Measurements from ENCODE around the gene GPHN. TPM values are rescaled to one million over a fixed set of nuclear protein-coding genes. Genes with fewer than 3 reads are reported as not detected.

The GPHN gene
- total RNA-seq, 6 experiments from 2014 or later = 21.2 to 81.7 (median 40.2) TPM

GRCh38 chr14:66623838-66624237, 115.9 kb downstream of the GPHN start:
- Histone ChIP-seq H3K9me3 (no peaks in the 10 kb centered on the region), H3K36me3 (no peaks in the 10 kb centered on the region), H3K27ac (peak overlapping the region in 1 of 3 donors; percentile 1), H3K27me3 (no peaks in the 10 kb centered on the region), H3K4me3 (no peak overlapping the region), H3K4me1 (peaks cover 0 to 24% (median 2%) of the 10 kb centered on the region in 4 donors)
- DNase-seq (no peak), ATAC-seq (peak in 2 of 4 donors; percentile 6 to 34)
- intact Hi-C loops (cut with DNase I) = no loop called here
- TF ChIP-seq CTCF (IDR thresholded peaks at IDR 0.05) (no peak), POLR2A (IDR thresholded peaks at IDR 0.05) (no peak)
- 66% methylated on average over 4 of the region's 4 CpGs for WGBS (ENCODE audit: insufficient coverage, low coverage, low lambda C conversion rate, missing lambda C conversion rate)

- TF ChIP-seq CTCF (IDR thresholded peaks at IDR 0.05) (peak; percentile 70 to 77 (median 73)), POLR2A (IDR thresholded peaks at IDR 0.05) (no peak)
- Histone ChIP-seq H3K4me1 (peaks cover 0 to 24% (median 2%) of the 10 kb centered on the region in 4 donors), H3K9me3 (no peaks in the 10 kb centered on the region), H3K27ac (peak overlapping the region in 1 of 3 donors; percentile 1), H3K36me3 (no peaks in the 10 kb centered on the region), H3K27me3 (no peaks in the 10 kb centered on the region), H3K4me3 (no peak overlapping the region)
- 0% methylated on average over 1 of the region's 1 CpG for WGBS (ENCODE audit: insufficient coverage, low coverage, low lambda C conversion rate, missing lambda C conversion rate)
- ATAC-seq (peak; percentile 94 to 99 (median 96)), DNase-seq (peak in 2 of 3 donors; percentile 52 to 62)
- intact Hi-C loops (cut with DNase I) = no loop called here
Observed at GRCh38 chr14:66624336-66624937, 116.5 kb downstream of the GPHN start.

- H3K4me1 ChIP-seq = peaks cover 0 to 15% (median 2%) of the 10 kb centered on the region in 4 donors
- no peak overlapping the region for H3K4me3 ChIP-seq
- H3K27ac ChIP-seq = no peak overlapping the region
- no peaks in the 10 kb centered on the region for H3K36me3 ChIP-seq
- intact Hi-C loops (cut with DNase I) = no loop called here
- ATAC-seq (no peak), DNase-seq (no peak)
- H3K9me3 ChIP-seq = no peaks in the 10 kb centered on the region
- H3K27me3 ChIP-seq = no peaks in the 10 kb centered on the region
- TF ChIP-seq POLR2A (IDR thresholded peaks at IDR 0.05) (no peak), CTCF (IDR thresholded peaks at IDR 0.05) (no peak)
Observed at GRCh38 chr14:66628636-66629035, 120.7 kb downstream of the GPHN start.

- Histone ChIP-seq H3K9me3 (no peaks in the 10 kb centered on the region), H3K4me3 (no peak overlapping the region), H3K36me3 (no peaks in the 10 kb centered on the region), H3K27me3 (no peaks in the 10 kb centered on the region), H3K4me1 (peaks cover 0 to 9% (median 0%) of the 10 kb centered on the region in 4 donors), H3K27ac (no peak overlapping the region)
- no peak for TF ChIP-seq CTCF (IDR thresholded peaks at IDR 0.05)
- TF ChIP-seq POLR2A (IDR thresholded peaks at IDR 0.05) = no peak
- DNase-seq (no peak), ATAC-seq (no peak)
- intact Hi-C loops (cut with DNase I) = no loop called here
Observed at GRCh38 chr14:66629499-66629898, 121.6 kb downstream of the GPHN start.

- intact Hi-C loops (cut with DNase I) = no loop called here
- no peaks in the 10 kb centered on the region for H3K9me3 ChIP-seq
- H3K27ac ChIP-seq = no peak overlapping the region
- TF ChIP-seq CTCF (IDR thresholded peaks at IDR 0.05) = no peak
- TF ChIP-seq POLR2A (IDR thresholded peaks at IDR 0.05) = no peak
- no peak overlapping the region for H3K4me3 ChIP-seq
- no peak for DNase-seq
- ATAC-seq = peak; percentile 47 to 84 (median 64)
- H3K27me3 ChIP-seq = no peaks in the 10 kb centered on the region
- H3K36me3 ChIP-seq = no peaks in the 10 kb centered on the region
- peaks cover 0 to 16% (median 0%) of the 10 kb centered on the region in 4 donors for H3K4me1 ChIP-seq
Observed at GRCh38 chr14:66634876-66635275, 126.9 kb downstream of the GPHN start.

Data from right lobe of liver (tissue), 6 donors.